ENCODE data around the gene APH1B.

APH1B gene

DNA sequence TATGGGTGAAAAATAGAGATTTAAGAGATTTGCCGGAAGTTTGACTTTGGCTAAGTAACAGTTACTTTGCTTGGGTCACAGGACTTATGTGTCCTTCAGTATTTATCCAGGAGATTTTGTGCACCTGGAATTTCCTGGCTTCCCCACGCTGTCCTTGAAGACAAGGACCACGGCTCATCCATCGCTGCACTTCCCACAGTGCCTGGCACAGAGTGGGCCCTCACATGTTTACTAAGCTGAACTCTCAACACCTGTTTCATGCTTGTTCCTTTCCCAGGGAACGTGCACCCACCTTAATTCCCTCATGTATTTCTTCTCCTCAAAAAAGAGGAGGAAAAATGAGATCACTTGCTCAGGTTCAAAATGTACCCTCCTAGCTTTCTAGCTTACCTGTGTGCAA lies 72.2 kb downstream of the APH1B start:
- no peak overlapping the region for H3K27ac ChIP-seq (ENCODE audit: low read length)
- no peaks in the 10 kb centered on the region for H3K36me3 ChIP-seq (replicated peaks; ENCODE audit: low read depth, low read length)
- H3K4me3 ChIP-seq (ENCODE audit: low read length) = no peak overlapping the region
- H3K79me2 ChIP-seq (ENCODE audit: low read length) = no peaks in the 10 kb centered on the region
- H3K27me3 ChIP-seq (ENCODE audit: low read depth, low read length) = peaks cover 7% of the 10 kb centered on the region
- no peak overlapping the region for H3K9ac ChIP-seq (ENCODE audit: low read length)
- 0 out of 2 replicates have a peak, but pooled peaks cover under 1% of the 10 kb centered on the region for H3K4me1 ChIP-seq (ENCODE audit: low read length)
- no peak overlapping the region for H3K4me2 ChIP-seq (ENCODE audit: low read length)
- TF ChIP-seq EZH2phosphoT487 (IDR thresholded peaks at IDR 0.05; ENCODE audit: low read depth) = no peak
- TF ChIP-seq, protein P1, sequence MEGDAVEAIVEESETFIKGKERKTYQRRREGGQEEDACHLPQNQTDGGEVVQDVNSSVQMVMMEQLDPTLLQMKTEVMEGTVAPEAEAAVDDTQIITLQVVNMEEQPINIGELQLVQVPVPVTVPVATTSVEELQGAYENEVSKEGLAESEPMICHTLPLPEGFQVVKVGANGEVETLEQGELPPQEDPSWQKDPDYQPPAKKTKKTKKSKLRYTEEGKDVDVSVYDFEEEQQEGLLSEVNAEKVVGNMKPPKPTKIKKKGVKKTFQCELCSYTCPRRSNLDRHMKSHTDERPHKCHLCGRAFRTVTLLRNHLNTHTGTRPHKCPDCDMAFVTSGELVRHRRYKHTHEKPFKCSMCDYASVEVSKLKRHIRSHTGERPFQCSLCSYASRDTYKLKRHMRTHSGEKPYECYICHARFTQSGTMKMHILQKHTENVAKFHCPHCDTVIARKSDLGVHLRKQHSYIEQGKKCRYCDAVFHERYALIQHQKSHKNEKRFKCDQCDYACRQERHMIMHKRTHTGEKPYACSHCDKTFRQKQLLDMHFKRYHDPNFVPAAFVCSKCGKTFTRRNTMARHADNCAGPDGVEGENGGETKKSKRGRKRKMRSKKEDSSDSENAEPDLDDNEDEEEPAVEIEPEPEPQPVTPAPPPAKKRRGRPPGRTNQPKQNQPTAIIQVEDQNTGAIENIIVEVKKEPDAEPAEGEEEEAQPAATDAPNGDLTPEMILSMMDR (IDR thresholded peaks at IDR 0.05; ENCODE audit: low read depth, low read length) = no peak
- no peaks in the 10 kb centered on the region for H3K9me3 ChIP-seq (ENCODE audit: insufficient read depth, low read length)
- H4K20me1 ChIP-seq (ENCODE audit: insufficient read depth, low read length) = no peaks in the 10 kb centered on the region
- no peak overlapping the region for H2AFZ ChIP-seq (ENCODE audit: low read depth, low read length)

DNA sequence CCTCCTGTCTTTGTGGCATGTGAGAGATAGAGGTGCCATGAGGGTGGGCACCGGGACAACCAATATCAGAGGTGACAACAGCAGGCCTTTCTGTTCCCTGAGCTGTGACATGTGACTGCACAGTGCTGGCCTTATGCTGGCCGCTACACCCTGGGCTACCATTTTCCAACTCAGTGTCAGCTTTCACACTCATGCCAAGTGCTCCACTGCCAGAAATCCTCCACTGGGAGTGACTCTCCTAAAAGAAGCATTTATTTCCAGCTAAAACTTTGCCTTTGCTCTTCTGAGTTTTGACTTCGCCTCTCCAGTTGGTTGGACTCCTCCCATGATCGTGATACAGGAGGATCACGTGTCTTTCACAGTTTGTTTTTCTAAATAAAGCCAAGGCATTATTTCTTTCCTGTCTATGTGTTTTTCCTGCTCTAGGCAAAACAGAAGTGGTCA lies 72.8 kb downstream of the APH1B start:
- Histone ChIP-seq H3K36me3 (replicated peaks; ENCODE audit: low read depth, low read length) (no peaks in the 10 kb centered on the region), H3K4me1 (ENCODE audit: low read length) (peaks cover 6% of the 10 kb centered on the region), H4K20me1 (ENCODE audit: insufficient read depth, low read length) (no peaks in the 10 kb centered on the region), H2AFZ (ENCODE audit: low read depth, low read length) (no peak overlapping the region), H3K9me3 (ENCODE audit: insufficient read depth, low read length) (no peaks in the 10 kb centered on the region), H3K27ac (ENCODE audit: low read length) (no peak overlapping the region), H3K79me2 (ENCODE audit: low read length) (no peaks in the 10 kb centered on the region), H3K9ac (ENCODE audit: low read length) (no peak overlapping the region), H3K27me3 (ENCODE audit: low read depth, low read length) (peaks cover 2% of the 10 kb centered on the region; the same call in 1 of the 2 replicates), H3K4me2 (ENCODE audit: low read length) (no peak overlapping the region), H3K4me3 (ENCODE audit: low read length) (no peak overlapping the region)
- TF ChIP-seq EZH2phosphoT487 (IDR thresholded peaks at IDR 0.05; ENCODE audit: low read depth) = no peak
- TF ChIP-seq, protein P1 (IDR thresholded peaks at IDR 0.05; ENCODE audit: low read depth, low read length) = no peak

DNA sequence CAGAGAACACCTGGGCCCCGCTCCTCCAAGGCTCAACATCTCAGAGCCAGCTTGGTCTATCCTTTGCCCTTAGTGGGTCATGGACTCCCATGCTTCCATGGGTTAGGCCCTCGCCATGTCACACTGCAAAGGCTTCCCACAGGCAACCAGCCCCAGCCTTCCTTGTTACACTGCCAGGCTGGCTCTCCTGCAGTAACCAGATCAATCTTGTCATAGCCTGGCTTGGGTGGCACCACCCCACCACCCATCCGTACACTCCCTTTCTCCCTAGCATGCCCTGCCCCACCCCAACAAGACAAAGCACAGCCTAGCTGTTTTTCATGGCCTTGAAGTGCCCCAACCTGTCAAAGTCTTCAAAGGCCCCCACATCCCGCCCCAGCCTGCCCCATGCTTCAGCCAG lies 73.8 kb downstream of the APH1B start:
- H3K4me1 ChIP-seq (ENCODE audit: low read length) = peaks cover 11% of the 10 kb centered on the region
- no peak overlapping the region for H3K9ac ChIP-seq (ENCODE audit: low read length)
- no peaks in the 10 kb centered on the region for H3K9me3 ChIP-seq (ENCODE audit: insufficient read depth, low read length)
- no peaks in the 10 kb centered on the region for H3K27me3 ChIP-seq (ENCODE audit: low read depth, low read length)
- H4K20me1 ChIP-seq (ENCODE audit: insufficient read depth, low read length) = no peaks in the 10 kb centered on the region
- H3K79me2 ChIP-seq (ENCODE audit: low read length) = no peaks in the 10 kb centered on the region
- H3K27ac ChIP-seq (ENCODE audit: low read length) = no peak overlapping the region
- H2AFZ ChIP-seq (ENCODE audit: low read depth, low read length) = no peak overlapping the region
- TF ChIP-seq EZH2phosphoT487 (IDR thresholded peaks at IDR 0.05; ENCODE audit: low read depth) = no peak
- TF ChIP-seq, protein P1 (IDR thresholded peaks at IDR 0.05; ENCODE audit: low read depth, low read length) = no peak
- H3K4me2 ChIP-seq (ENCODE audit: low read length) = no peak overlapping the region
- H3K36me3 ChIP-seq (replicated peaks; ENCODE audit: low read depth, low read length) = no peaks in the 10 kb centered on the region
- no peak overlapping the region for H3K4me3 ChIP-seq (ENCODE audit: low read length)

DNA sequence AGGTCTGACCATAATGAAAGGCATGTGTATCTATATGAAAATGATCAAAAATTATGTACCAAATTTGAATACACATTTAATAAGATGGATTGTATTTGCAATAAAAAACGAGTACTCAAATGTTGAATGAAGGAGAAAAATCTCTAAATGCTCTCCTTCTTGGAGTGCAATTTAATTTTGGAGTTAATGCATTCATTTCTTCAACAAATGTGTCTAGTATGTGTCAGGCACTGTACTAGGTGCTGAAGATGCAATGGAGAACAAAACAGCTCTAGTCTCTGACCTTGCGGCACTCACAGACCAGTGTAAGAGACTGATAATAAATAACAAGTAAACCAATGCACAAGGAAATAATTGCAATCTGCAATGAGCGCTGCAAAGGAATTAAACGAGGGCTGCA lies 75.4 kb downstream of the APH1B start:
- H4K20me1 ChIP-seq (ENCODE audit: insufficient read depth, low read length) = no peaks in the 10 kb centered on the region
- H3K27me3 ChIP-seq (ENCODE audit: low read depth, low read length) = no peaks in the 10 kb centered on the region
- H3K9ac ChIP-seq (ENCODE audit: low read length) = no peak overlapping the region
- no peak overlapping the region for H2AFZ ChIP-seq (ENCODE audit: low read depth, low read length)
- no peaks in the 10 kb centered on the region for H3K79me2 ChIP-seq (ENCODE audit: low read length)
- TF ChIP-seq EZH2phosphoT487 (IDR thresholded peaks at IDR 0.05; ENCODE audit: low read depth) = no peak
- TF ChIP-seq, protein P1 (IDR thresholded peaks at IDR 0.05; ENCODE audit: low read depth, low read length) = no peak
- H3K9me3 ChIP-seq (ENCODE audit: insufficient read depth, low read length) = no peaks in the 10 kb centered on the region
- peaks cover 11% of the 10 kb centered on the region for H3K4me1 ChIP-seq (ENCODE audit: low read length)
- H3K27ac ChIP-seq (ENCODE audit: low read length) = no peak overlapping the region
- H3K36me3 ChIP-seq (replicated peaks; ENCODE audit: low read depth, low read length) = no peaks in the 10 kb centered on the region
- H3K4me3 ChIP-seq (ENCODE audit: low read length) = no peak overlapping the region
- H3K4me2 ChIP-seq (ENCODE audit: low read length) = no peak overlapping the region

All from OCI-LY3 (cell line).